ENCODE measurements around the gene ACCSL. TPM values are rescaled to one million over a fixed set of nuclear protein-coding genes. Genes with fewer than 3 reads are reported as not detected.

ACCSL gene
- total RNA-seq, 4 donors from 2014 or later: 0.78 TPM; not detected in 3

GRCh38 chr11:44031549-44031948, 16.2 kb upstream of the ACCSL start:
- no peaks in the 10 kb centered on the region for H3K36me3 ChIP-seq
- no peak overlapping the region for H3K4me3 ChIP-seq
- TF ChIP-seq EP300 (IDR thresholded peaks at IDR 0.05): no peak
- TF ChIP-seq, protein P1, sequence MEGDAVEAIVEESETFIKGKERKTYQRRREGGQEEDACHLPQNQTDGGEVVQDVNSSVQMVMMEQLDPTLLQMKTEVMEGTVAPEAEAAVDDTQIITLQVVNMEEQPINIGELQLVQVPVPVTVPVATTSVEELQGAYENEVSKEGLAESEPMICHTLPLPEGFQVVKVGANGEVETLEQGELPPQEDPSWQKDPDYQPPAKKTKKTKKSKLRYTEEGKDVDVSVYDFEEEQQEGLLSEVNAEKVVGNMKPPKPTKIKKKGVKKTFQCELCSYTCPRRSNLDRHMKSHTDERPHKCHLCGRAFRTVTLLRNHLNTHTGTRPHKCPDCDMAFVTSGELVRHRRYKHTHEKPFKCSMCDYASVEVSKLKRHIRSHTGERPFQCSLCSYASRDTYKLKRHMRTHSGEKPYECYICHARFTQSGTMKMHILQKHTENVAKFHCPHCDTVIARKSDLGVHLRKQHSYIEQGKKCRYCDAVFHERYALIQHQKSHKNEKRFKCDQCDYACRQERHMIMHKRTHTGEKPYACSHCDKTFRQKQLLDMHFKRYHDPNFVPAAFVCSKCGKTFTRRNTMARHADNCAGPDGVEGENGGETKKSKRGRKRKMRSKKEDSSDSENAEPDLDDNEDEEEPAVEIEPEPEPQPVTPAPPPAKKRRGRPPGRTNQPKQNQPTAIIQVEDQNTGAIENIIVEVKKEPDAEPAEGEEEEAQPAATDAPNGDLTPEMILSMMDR (IDR thresholded peaks at IDR 0.05): no peak
- no peak for TF ChIP-seq POLR2A (IDR thresholded peaks at IDR 0.05)
- peaks cover 0 to 4% (median 0%) of the 10 kb centered on the region in 4 donors for H3K9me3 ChIP-seq
- H3K27me3 ChIP-seq: no peaks in the 10 kb centered on the region
- 89 to 96% methylated on average over 5 of the region's 5 CpGs for WGBS, 2 donors
- peaks cover 0 to 38% (median 12%) of the 10 kb centered on the region in 4 donors for H3K4me1 ChIP-seq
- DNase-seq (ENCODE audit: low spot score in 2 of 2): no peak
- peak overlapping the region in 3 of 4 donors; percentile 42 to 82 (median 77) for H3K27ac ChIP-seq

DNA sequence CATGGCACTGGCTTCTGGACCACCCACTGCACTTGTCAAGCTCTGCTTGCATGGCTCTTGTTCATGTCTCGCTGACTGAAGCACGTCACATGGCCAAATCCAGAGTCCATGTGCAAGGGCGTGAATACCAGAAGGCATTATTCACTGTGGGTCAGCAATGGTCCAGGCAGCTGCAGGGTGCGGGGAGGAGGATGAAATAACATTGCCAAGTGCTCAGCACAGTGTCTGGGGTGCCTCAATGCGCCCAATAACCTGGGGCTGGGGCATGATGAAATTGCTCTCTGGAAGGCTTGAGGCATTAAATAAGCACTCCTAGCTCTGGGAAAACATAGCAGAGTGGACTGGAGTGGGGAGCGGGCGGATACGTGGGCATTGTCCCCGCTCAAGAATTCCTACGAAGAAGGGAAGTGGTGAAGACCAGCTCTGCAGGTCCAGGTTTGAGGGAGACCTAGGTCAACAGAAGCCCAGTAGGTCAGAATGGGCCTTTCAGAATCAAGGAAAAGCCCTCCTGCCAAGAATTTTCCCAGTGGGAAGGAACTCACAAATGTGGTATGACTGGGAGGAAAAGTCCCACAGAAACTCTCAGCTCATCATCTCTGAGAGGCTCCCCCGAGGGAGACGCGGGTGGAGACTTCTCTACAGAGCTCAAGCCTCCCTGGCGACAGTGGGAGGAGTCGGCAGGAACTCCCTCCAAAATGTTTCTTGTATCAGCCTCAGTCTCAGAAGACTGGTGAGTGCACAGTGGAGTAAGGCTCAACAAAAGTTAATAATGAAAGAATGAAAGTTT, 15.3 kb upstream of the ACCSL start:
- H3K9me3 ChIP-seq: no peaks in the 10 kb centered on the region
- peaks cover 0 to 48% (median 15%) of the 10 kb centered on the region in 4 donors for H3K4me1 ChIP-seq
- H3K36me3 ChIP-seq: no peaks in the 10 kb centered on the region
- H3K27ac ChIP-seq: peak overlapping the region in 3 of 4 donors; percentile 43 to 82 (median 79)
- 49 to 50% methylated on average over 15 of the region's 15 CpGs for WGBS, 2 donors
- H3K4me3 ChIP-seq: no peak overlapping the region
- TF ChIP-seq EP300 (IDR thresholded peaks at IDR 0.05) (peak in 1 of 2 donors; percentile 45), POLR2A (IDR thresholded peaks at IDR 0.05) (no peak)
- no peak for DNase-seq (ENCODE audit: low spot score in 2 of 2)
- H3K27me3 ChIP-seq: no peaks in the 10 kb centered on the region

GRCh38 chr11:44033411-44033850, 14.3 kb upstream of the ACCSL start:
- Histone ChIP-seq H3K27ac (peak overlapping the region; percentile 1 to 82 (median 61)), H3K27me3 (no peaks in the 10 kb centered on the region), H3K4me3 (no peak overlapping the region), H3K9me3 (no peaks in the 10 kb centered on the region), H3K4me1 (peaks cover 0 to 49% (median 15%) of the 10 kb centered on the region in 4 donors), H3K36me3 (no peaks in the 10 kb centered on the region)
- 24 to 35% methylated on average over 3 of the region's 3 CpGs for WGBS, 2 donors
- no peak for DNase-seq (ENCODE audit: low spot score in 2 of 2)
- TF ChIP-seq POLR2A (IDR thresholded peaks at IDR 0.05) (no peak), EP300 (IDR thresholded peaks at IDR 0.05) (no peak)
- TF ChIP-seq, protein P1 (IDR thresholded peaks at IDR 0.05): no peak

DNA sequence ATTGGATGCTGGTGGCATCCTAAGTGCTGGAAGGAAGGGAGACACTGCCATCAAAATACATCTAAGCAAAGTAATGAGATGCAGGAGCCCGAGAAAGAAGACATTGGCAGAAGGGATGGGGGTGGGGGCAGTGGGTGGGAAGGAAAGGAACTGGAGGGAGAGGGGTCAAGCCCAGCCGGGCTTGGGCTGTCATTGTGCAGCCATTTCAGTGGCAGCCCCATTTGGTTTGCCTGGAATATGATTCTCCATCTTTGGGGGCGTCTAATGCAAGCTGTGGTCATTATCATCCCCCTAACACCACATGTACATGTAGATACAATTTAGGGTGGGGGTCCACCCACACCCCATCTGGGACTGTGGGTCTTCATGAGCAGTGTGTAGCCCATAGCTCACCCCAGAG, 13.9 kb upstream of the ACCSL start:
- H3K36me3 ChIP-seq: no peaks in the 10 kb centered on the region
- peak overlapping the region in 3 of 4 donors; percentile 50 to 82 (median 79) for H3K27ac ChIP-seq
- TF ChIP-seq POLR2A (IDR thresholded peaks at IDR 0.05) (no peak), EP300 (IDR thresholded peaks at IDR 0.05) (no peak)
- TF ChIP-seq, protein P1 (IDR thresholded peaks at IDR 0.05): no peak
- no peaks in the 10 kb centered on the region for H3K9me3 ChIP-seq
- no peak for DNase-seq (ENCODE audit: low spot score in 2 of 2)
- no peak overlapping the region for H3K4me3 ChIP-seq
- H3K27me3 ChIP-seq: no peaks in the 10 kb centered on the region
- 29 to 49% methylated on average over 3 of the region's 3 CpGs for WGBS, 2 donors
- H3K4me1 ChIP-seq: peaks cover 0 to 49% (median 15%) of the 10 kb centered on the region in 4 donors

DNA sequence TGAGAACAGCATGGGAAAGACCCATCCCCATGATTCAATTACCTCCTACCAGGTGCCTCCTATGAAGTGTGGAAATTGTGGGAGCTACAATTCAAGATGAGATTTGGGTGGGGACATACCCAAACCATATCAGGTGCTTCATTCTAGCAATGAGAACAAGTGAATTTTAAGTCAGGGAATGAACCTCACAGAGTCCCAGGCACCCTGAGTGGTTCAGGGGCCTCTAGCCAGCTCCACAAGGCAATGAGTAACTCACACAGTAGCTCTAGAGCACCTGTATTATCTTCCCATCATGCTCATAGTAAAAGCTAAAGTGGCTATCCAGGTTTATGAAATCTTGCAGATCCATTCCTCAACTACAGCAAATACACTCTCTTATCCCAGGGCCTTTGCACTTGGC, 13.1 kb upstream of the ACCSL start:
- Histone ChIP-seq H3K27me3 (no peaks in the 10 kb centered on the region), H3K4me3 (no peak overlapping the region), H3K4me1 (peaks cover 0 to 49% (median 15%) of the 10 kb centered on the region in 4 donors), H3K27ac (peak overlapping the region in 1 of 4 donors; percentile 82), H3K36me3 (no peaks in the 10 kb centered on the region), H3K9me3 (no peaks in the 10 kb centered on the region)
- no peak for DNase-seq (ENCODE audit: low spot score in 2 of 2)
- TF ChIP-seq, protein P1 (IDR thresholded peaks at IDR 0.05): no peak

Measured in tibial nerve (tissue), 4 donors.